Fibroblast of skin of left biceps (primary cell): ENCODE data around the gene CCDC136.
A peak's percentile ranks its signal among the peaks of the same experiment; 100 is the strongest.

Experiments
- DNase-seq, 2 experiments: peaks; one replicate each; pipeline ENCODE4 v3.0.0-alpha.2; 2013; ENCODE audit warnings: low read depth in 2 of 2

The CCDC136 gene

GRCh38 chr7:128791121-128791971 is at the start of gene CCDC136:
CCDC136 (plus strand) TSS chr7:128791968; CDS start chr7:128792412, 444 bp downstream.
- no peak for DNase-seq

- no peak for DNase-seq
These were observed 49.6 kb upstream of the CCDC136 start for GRCh38 chr7:128742206-128742605.

- DNase-seq, result no peak
These were observed 48.5 kb upstream of the CCDC136 start for GRCh38 chr7:128743112-128743772.

- DNase-seq, result no peak
These were observed 47.3 kb upstream of the CCDC136 start for GRCh38 chr7:128744366-128744905.

GRCh38 chr7:128745706-128746105 is 46.1 kb upstream of the CCDC136 start:
- DNase-seq, result no peak

- DNase-seq, result no peak
These were observed 44.3 kb upstream of the CCDC136 start for GRCh38 chr7:128747327-128748079.

GRCh38 chr7:128752251-128752650 is 39.5 kb upstream of the CCDC136 start:
- no peak for DNase-seq

- no peak for DNase-seq
These were observed 36.5 kb upstream of the CCDC136 start for GRCh38 chr7:128755075-128755818.

- peak; percentile 93 to 95 for DNase-seq
These were observed 35.8 kb upstream of the CCDC136 start for GRCh38 chr7:128755819-128756476.

GRCh38 chr7:128757203-128757602 is 34.6 kb upstream of the CCDC136 start:
- no peak for DNase-seq

- no peak for DNase-seq
These were observed 33.2 kb upstream of the CCDC136 start for GRCh38 chr7:128758553-128758952.

GRCh38 chr7:128759242-128759641 is 32.5 kb upstream of the CCDC136 start:
- DNase-seq, result no peak

GRCh38 chr7:128763541-128763940 is 28.2 kb upstream of the CCDC136 start:
- no peak for DNase-seq

GRCh38 chr7:128767475-128768110 is 24.2 kb upstream of the CCDC136 start:
- no peak for DNase-seq

GRCh38 chr7:128770233-128770632 is 21.5 kb upstream of the CCDC136 start:
- DNase-seq, result no peak

GRCh38 chr7:128773604-128774003 is 18.2 kb upstream of the CCDC136 start:
- DNase-seq, result no peak

- no peak for DNase-seq
These were observed 17.6 kb upstream of the CCDC136 start for GRCh38 chr7:128774029-128774689.

- no peak for DNase-seq
These were observed 16.8 kb upstream of the CCDC136 start for GRCh38 chr7:128774921-128775320.

- DNase-seq, result no peak
These were observed 15.9 kb upstream of the CCDC136 start, which contains the start of gene OPN1SW for GRCh38 chr7:128775744-128776474. OPN1SW (minus strand) TSS chr7:128775794; CDS start chr7:128775781, 13 bp downstream.
